HEK293T (cell line): ENCODE measurements around the gene MID1.

ENCODE experiments used
- CTCF ChIA-PET: fragments of 350-600 bp; formaldehyde crosslinking; extraction: SDS; loops from one replicate; lab custom pipeline; 2021; ENCODE audit warnings: antibody characterized with exemption, inconsistent platforms; lab: Yijun Ruan, JAX
- POLR2A ChIA-PET: fragments of 350-600 bp; formaldehyde crosslinking; extraction: SDS; loops from one replicate; lab custom pipeline; 2020; ENCODE audit warnings: antibody characterized with exemption, inconsistent platforms; lab: Yijun Ruan, JAX
- DNase-seq: peaks from one replicate; pipeline ENCODE4 v3.0.0; 2012; ENCODE audit warnings: mixed read lengths; ENCODE audit errors: extremely low spot score
- ARNT ChIP-seq: fragments of 450-650 bp; IDR thresholded peaks from 2 replicates; pipeline ENCODE4 v1.6.1; 2017; ENCODE audit warnings: mild to moderate bottlenecking
- BHLHE40 ChIP-seq: fragments of 450-650 bp; IDR thresholded peaks from 2 replicates; pipeline ENCODE4 v1.6.1; 2016; ENCODE audit warnings: mild to moderate bottlenecking, moderate library complexity, borderline replicate concordance
- CTBP1 ChIP-seq: fragments of 450-650 bp; IDR thresholded peaks from 2 replicates; pipeline ENCODE4 v1.6.1; 2016; ENCODE audit warnings: borderline replicate concordance
- ELF4 ChIP-seq: fragments of 450-650 bp; IDR thresholded peaks from 2 replicates; pipeline ENCODE4 v1.6.1; 2017; ENCODE audit warnings: antibody characterized with exemption
- FOXA1 ChIP-seq: fragments of 450-650 bp; IDR thresholded peaks from 2 replicates; pipeline ENCODE4 v1.6.1; 2016; ENCODE audit warnings: mild to moderate bottlenecking
- FOXK2 ChIP-seq: fragments of 450-650 bp; IDR thresholded peaks from 2 replicates; pipeline ENCODE4 v1.6.1; 2016; ENCODE audit warnings: mild to moderate bottlenecking
- FOXM1 ChIP-seq: fragments of 450-650 bp; IDR thresholded peaks from 2 replicates; pipeline ENCODE4 v1.6.1; 2017; ENCODE audit warnings: mild to moderate bottlenecking, borderline replicate concordance
- HDGF ChIP-seq: fragments of 450-650 bp; IDR thresholded peaks from 2 replicates; pipeline ENCODE4 v1.6.1; 2017; ENCODE audit warnings: antibody characterized with exemption, borderline replicate concordance
- L3MBTL2 ChIP-seq: fragments of 450-650 bp; conservative IDR thresholded peaks from 2 replicates; pipeline ENCODE4 v1.6.1; 2016; ENCODE audit warnings: mild to moderate bottlenecking
- LEF1 ChIP-seq: fragments of 450-650 bp; IDR thresholded peaks from 2 replicates; pipeline ENCODE4 v1.6.1; 2017; ENCODE audit warnings: mild to moderate bottlenecking, borderline replicate concordance
- NFRKB ChIP-seq: fragments of 450-650 bp; IDR thresholded peaks from 2 replicates; pipeline ENCODE4 v1.6.1; 2016; ENCODE audit warnings: mild to moderate bottlenecking, moderate library complexity
- SP1 ChIP-seq: fragments of 450-650 bp; IDR thresholded peaks from 2 replicates; pipeline ENCODE4 v1.6.1; 2017
- SUZ12 ChIP-seq: fragments of 450-650 bp; IDR thresholded peaks from 2 replicates; pipeline ENCODE4 v1.6.1; 2016; ENCODE audit warnings: mild to moderate bottlenecking
- TARDBP ChIP-seq: fragments of 450-650 bp; IDR thresholded peaks from 2 replicates; pipeline ENCODE4 v1.6.1; 2016
- ZNF384 ChIP-seq: fragments of 450-650 bp; IDR thresholded peaks from 2 replicates; pipeline ENCODE4 v1.6.1; 2016
- TF ChIP-seq, protein P1 (sequence below): fragments of 450-650 bp; IDR thresholded peaks from 2 replicates; pipeline ENCODE4 v1.6.1; 2016

MID1 gene

DNA sequence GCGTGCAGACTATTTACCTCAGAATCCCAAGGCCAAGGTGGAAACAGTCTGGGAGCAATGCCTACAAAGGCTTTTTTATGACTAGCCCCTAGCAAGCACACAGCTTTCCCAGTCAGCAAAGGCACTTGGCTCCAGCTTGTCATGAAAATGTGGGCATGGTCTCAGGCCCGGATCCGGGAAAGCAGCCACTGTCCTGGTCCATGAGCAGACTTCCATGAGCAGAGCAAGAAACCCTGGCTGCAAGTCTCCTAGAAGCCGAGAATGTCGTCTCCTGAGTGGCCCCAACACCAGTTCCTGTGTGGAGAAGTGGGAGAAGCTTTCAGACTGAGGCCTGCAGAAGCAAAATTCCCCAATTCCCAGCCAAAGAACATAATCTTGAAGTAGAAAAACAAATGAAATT is 190.5 kb downstream of the MID1 start:
- DNase-seq, result no peak
- CTCF ChIA-PET, result interaction anchor here (0.5 kb wide), 1 partner anchor 9 kb away, joined by 5 read pairs; no protein-coding TSS in a partner anchor
- TF ChIP-seq TARDBP (no peak), ZNF384 (no peak), SUZ12 (no peak), LEF1 (no peak), NFRKB (no peak), L3MBTL2 (no peak), FOXM1 (no peak), FOXK2 (no peak), BHLHE40 (no peak), HDGF (no peak), ARNT (no peak), FOXA1 (no peak), ELF4 (no peak), CTBP1 (no peak)
- TF ChIP-seq, protein P1, sequence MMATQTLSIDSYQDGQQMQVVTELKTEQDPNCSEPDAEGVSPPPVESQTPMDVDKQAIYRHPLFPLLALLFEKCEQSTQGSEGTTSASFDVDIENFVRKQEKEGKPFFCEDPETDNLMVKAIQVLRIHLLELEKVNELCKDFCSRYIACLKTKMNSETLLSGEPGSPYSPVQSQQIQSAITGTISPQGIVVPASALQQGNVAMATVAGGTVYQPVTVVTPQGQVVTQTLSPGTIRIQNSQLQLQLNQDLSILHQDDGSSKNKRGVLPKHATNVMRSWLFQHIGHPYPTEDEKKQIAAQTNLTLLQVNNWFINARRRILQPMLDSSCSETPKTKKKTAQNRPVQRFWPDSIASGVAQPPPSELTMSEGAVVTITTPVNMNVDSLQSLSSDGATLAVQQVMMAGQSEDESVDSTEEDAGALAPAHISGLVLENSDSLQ, result no peak
- POLR2A ChIA-PET, result no interaction called here

DNA sequence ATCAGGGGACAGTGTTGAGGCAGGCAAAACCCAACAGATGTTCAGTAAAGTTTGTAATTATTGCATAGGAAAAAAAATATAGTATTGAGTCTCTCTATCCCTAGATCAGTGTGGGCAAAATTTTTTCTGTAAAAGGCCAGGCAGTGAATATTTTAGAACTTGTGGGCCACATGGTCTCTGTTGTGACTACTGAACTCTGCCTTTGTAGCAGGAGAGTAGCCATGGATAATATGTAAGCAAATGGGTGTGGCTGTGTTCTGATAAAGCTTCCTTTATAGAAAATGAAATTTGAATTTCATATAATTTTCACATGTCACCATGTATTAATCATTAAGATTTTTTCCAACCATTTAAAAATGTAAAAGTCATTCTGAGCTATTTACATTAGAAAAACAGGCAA is 193.1 kb downstream of the MID1 start:
- POLR2A ChIA-PET, result no interaction called here
- CTCF ChIA-PET, result interaction anchor here (1.0 kb wide), 1 partner anchor 13 kb away, joined by 4 read pairs; no protein-coding TSS in a partner anchor
- DNase-seq, result no peak
- no peak for TF ChIP-seq LEF1
- TF ChIP-seq FOXA1, result no peak
- TF ChIP-seq HDGF, result no peak
- TF ChIP-seq SP1, result no peak
- TF ChIP-seq NFRKB, result no peak
- no peak for TF ChIP-seq L3MBTL2
- TF ChIP-seq, protein P1, result no peak
- no peak for TF ChIP-seq SUZ12
- no peak for TF ChIP-seq ZNF384
- no peak for TF ChIP-seq FOXK2
- TF ChIP-seq CTBP1, result no peak
- no peak for TF ChIP-seq BHLHE40
- no peak for TF ChIP-seq FOXM1
- no peak for TF ChIP-seq TARDBP
- TF ChIP-seq ARNT, result no peak
- TF ChIP-seq ELF4, result no peak

DNA sequence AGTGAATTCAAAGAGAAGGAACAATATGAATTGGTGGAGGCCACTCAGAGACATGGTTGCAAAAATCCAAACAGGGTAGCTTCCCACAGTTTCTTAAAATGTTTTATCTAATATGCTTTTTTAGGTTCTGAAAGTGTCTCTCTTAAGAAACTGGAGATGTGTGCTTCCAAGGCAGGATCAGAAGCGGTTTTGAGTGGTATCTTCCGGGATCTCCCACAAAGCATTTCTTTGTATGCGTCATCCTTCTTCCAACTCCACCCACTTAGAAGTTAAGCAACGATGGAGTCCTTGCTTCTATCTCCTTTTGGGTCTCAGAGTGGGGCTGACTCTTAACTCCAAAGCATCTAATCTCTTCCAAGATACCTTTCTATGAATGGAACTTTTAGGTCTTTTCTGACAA is 196.7 kb downstream of the MID1 start:
- DNase-seq, result no peak
- POLR2A ChIA-PET, result no interaction called here
- CTCF ChIA-PET, result no interaction called here
- TF ChIP-seq FOXM1, result no peak
- TF ChIP-seq SUZ12, result no peak
- no peak for TF ChIP-seq ELF4
- TF ChIP-seq, protein P1, result no peak
- no peak for TF ChIP-seq L3MBTL2
- TF ChIP-seq ARNT, result no peak

DNA sequence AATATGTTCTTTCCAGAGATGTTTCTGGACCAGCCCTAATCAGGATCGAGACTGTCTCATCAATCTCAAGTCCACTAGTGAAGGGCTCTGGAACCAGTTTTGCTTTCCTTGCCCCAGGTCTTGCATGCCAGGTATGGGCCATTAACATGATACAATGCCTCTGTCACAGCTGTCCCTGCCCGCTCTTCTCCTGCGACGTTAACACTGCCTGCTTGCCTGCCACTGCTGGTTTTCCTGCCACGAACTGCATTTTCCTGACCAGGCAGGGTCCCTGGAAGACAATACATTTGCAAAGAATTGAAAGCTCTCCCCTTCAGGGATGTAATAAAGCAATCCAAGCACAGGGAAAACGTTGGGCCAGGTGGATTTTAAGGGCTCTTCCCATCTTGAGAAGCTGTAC is 200.3 kb downstream of the MID1 start:
- ChIA-PET CTCF (no interaction called here), POLR2A (no interaction called here)
- no peak for DNase-seq

DNA sequence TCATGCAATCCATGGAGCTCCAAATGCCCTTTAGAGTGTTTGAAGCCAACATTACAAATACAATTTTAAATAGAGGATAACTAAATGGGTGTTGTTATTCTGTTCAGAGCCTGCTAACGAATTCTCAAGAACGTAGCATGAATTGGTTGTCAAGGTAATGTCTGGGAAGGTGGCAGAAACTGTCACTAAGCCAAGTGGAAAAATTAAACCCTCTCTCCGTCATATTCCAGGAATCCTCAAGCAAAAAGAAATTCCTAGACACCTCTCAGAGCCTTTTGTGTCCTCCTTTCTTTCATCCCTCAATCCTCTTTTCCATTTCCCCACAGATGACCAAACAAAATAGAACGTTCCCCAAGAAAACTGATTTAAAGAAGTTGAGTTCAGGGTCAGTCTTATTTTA is 204.0 kb downstream of the MID1 start:
- no peak for DNase-seq
- ChIA-PET POLR2A (no interaction called here), CTCF (no interaction called here)
- TF ChIP-seq NFRKB (no peak), ARNT (no peak), SUZ12 (no peak), LEF1 (no peak), ZNF384 (no peak), BHLHE40 (no peak), CTBP1 (no peak), FOXA1 (no peak), ELF4 (no peak), HDGF (no peak), SP1 (no peak), TARDBP (no peak), FOXM1 (no peak)

More for the DNA sequence above, 200.3 kb downstream of the MID1 start:
- no peak for TF ChIP-seq FOXA1
- TF ChIP-seq SP1, result no peak
- no peak for TF ChIP-seq ARNT

DNA sequence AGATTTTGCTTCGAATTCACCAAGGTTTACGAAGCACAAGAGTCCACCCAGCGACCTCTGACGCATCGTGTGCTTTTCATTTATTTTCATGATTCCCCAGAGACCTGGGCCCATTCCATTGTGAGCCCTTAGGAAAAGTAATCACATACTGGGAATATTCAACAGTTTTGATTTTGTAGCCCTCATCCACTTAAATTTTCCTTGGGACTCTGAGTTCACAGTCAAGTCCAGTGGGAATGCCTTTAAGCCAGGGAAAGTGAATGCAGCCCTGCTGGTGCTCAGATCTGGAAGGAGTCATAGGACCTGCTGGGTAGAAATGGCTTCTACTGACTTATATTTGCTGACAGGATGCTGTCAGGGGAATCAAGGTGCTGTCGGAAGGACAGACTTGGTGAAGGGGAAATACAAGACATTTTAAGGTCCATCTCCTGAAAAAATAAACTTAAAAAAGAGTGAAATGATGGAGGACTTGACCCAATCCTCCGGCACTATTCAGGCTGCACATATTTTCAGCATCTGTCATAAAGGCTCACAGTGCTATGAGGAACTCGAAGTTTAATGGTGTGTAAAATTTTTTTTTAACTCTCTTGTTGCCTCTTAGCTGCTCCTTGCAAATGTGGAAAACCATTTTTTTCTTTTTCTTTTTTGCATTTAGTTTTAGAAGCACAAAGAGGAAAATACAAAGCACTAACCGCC is 204.9 kb downstream of the MID1 start:
- no peak for DNase-seq
- no peak for TF ChIP-seq FOXA1
- TF ChIP-seq BHLHE40, result no peak
- no peak for TF ChIP-seq ARNT
- TF ChIP-seq CTBP1, result no peak
- TF ChIP-seq SP1, result no peak
- TF ChIP-seq ZNF384, result no peak
- TF ChIP-seq TARDBP, result no peak
- no peak for TF ChIP-seq ELF4
- TF ChIP-seq LEF1, result no peak
- POLR2A ChIA-PET, result no interaction called here
- CTCF ChIA-PET, result no interaction called here

DNA sequence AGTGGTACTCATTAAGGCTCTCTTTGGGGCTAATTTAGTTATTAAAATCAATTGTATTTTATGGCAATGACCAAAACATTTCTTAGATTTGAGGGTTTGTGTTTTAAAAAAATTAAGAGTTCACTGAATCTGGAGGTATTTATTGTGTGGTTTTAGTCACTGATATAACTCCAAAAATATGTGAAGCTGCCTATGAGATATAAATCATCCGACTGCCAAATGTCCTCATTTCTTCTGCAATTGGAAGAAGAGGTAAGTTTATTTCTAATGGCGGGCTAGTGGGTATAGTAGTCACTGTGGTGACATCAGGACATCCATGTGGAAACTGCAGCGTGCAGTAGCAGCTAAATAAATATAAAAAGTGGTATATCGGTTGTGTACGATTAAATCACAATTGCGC is 205.5 kb downstream of the MID1 start:
- CTCF ChIA-PET, result no interaction called here
- TF ChIP-seq SUZ12, result no peak
- POLR2A ChIA-PET, result no interaction called here
- no peak for DNase-seq
